HG02943 (cell line): ENCODE results near the gene ERBIN.

Experiments used
- ATAC-seq: cut with Tn5 transposase; IDR thresholded peaks from one replicate; pipeline ENCODE4 v1.9.1; 2021; ENCODE audit warnings: mild to moderate bottlenecking, low read depth, moderate library complexity; ENCODE audit not compliant: unreplicated experiment

The ERBIN gene

DNA sequence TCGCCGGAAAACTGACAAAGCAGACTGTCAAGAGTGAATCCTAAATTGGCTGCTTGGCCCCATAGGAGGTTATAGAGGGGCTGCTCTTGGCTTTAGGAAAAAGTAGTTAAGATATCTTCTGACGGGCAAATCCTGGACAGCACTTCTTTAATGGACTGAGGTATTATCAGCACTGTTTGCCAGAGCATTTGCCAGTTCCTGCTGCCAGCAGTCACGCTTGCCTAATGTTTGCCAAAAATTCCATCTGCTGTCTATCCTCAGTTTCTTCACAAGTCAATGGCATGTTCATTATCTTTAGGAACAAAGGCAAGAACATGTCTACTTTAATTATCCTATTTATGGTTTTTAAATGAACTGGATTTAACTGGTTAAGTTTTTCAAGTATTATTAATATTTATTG, 191.9 kb downstream of the ERBIN start:
- ATAC-seq: no peak

GRCh38 chr5:66122379-66123034, 196.1 kb downstream of the ERBIN start:
- ATAC-seq: no peak

- ATAC-seq: no peak
Observed at GRCh38 chr5:66129144-66129543, 202.8 kb downstream of the ERBIN start.

- ATAC-seq: no peak
Observed at GRCh38 chr5:66130493-66130892, 204.1 kb downstream of the ERBIN start.
